Activated CD4-positive, alpha-beta T cell treated with anti-CD3 and anti-CD28 coated beads for 36 hours (primary cell): Measurements from ENCODE around the gene POM121C. TPM values are rescaled to one million over a fixed set of nuclear protein-coding genes. Genes with fewer than 3 reads are reported as not detected.
"Not testable (repeated sequence)": the region's sequence is repeated elsewhere in the genome, so short reads cannot be mapped to it uniquely, and the experiment has no call there.

Experiments
- ATAC-seq: fragments of 200-7000 bp; cut with Tn5 transposase; one replicate; pipeline ENCODE4 v1.10.0; 2021; ENCODE audit warnings: mild to moderate bottlenecking, moderate library complexity
- CTCF ChIA-PET: fragments of 350-600 bp; sonication (Branson Sonifier 250); formaldehyde crosslinking; loops from one replicate; lab custom pipeline; 2021; ENCODE audit warnings: antibody characterized with exemption; lab: Charles Lee
- POLR2A ChIA-PET: fragments of 350-600 bp; sonication (Branson Sonifier 250); formaldehyde crosslinking; loops from one replicate; lab custom pipeline; 2021; ENCODE audit warnings: antibody characterized with exemption, inconsistent platforms; lab: Charles Lee
- DNase-seq: peaks from one replicate; pipeline ENCODE4 v3.0.0-alpha.2; 2020
- H3K27ac Mint-ChIP-seq: one replicate; pipeline ENCODE4 v1.8.0; 2021; ENCODE audit warnings: mixed read lengths
- H3K27me3 Mint-ChIP-seq: one replicate; pipeline ENCODE4 v1.8.0; 2021; ENCODE audit warnings: mixed read lengths
- H3K36me3 Mint-ChIP-seq: one replicate; pipeline ENCODE4 v1.8.0; 2021; ENCODE audit warnings: low read depth, mixed read lengths
- H3K4me1 Mint-ChIP-seq: one replicate; pipeline ENCODE4 v1.8.0; 2021; ENCODE audit warnings: mixed read lengths
- H3K4me3 Mint-ChIP-seq: one replicate; pipeline ENCODE4 v1.8.0; 2021; ENCODE audit warnings: mild to moderate bottlenecking, moderate library complexity, mixed read lengths
- H3K9me3 Mint-ChIP-seq: one replicate; pipeline ENCODE4 v1.8.0; 2021; ENCODE audit warnings: low read depth, mixed read lengths
- intact Hi-C, 2 experiments: fragments of 100-400 bp; cut with DNase I in 1 of 2; cut with micrococcal nuclease in 1 of 2; formaldehyde crosslinking; loops; one replicate each; pipeline versions ENCODE4 v1.14.2 to v1.15.1; 2022 to 2024; cut with DNase I, micrococcal nuclease
- total RNA-seq, 2 experiments: library from RNA; stranded (reverse); gene quantifications; one replicate each; pipeline ENCODE4 v1.2.3, GENCODE V29; 2021

Gene POM121C
- total RNA-seq, result 100 to 1,000 TPM in 1 of 2 experiments, 10 to 100 TPM in 1; 85.7 to 106 TPM

GRCh38 chr7:75485979-75486643 is at the start of gene POM121C:
TSS of gene POM121C (minus strand) at chr7:75486299. CDS start at chr7:75441496, 44,803 bp downstream.
- H3K27me3 Mint-ChIP-seq, POLR2A ChIA-PET, H3K9me3 Mint-ChIP-seq, H3K4me1 Mint-ChIP-seq, CTCF ChIA-PET: not testable (repeated sequence)
- Mint-ChIP-seq H3K36me3 (peaks cover 14% of the 10 kb centered on the region), H3K4me3 (peak within 1 kb of the TSS; percentile 93), H3K27ac (peak within 1 kb of the TSS; percentile 86)
- DNase-seq (peak; percentile 94), ATAC-seq (peak; percentile 100)
- intact Hi-C loops, result loop anchor here in 1 of 2 experiments (2.0 to 10.0 kb wide), 3 partner anchors 43 to 253 kb away; partner anchors contain the start of gene HIP1

- Mint-ChIP-seq H3K27me3 (no peaks in the 10 kb centered on the region), H3K9me3 (no peaks in the 10 kb centered on the region), H3K36me3 (no peaks in the 10 kb centered on the region), H3K4me3 (no peak overlapping the region), H3K27ac (peak overlapping the region; percentile 32), H3K4me1 (peaks cover 8% of the 10 kb centered on the region)
- DNase-seq (no peak), ATAC-seq (peak; percentile 86)
- ChIA-PET CTCF (interaction anchor here (0.5 to 1.0 kb wide), 3 partner anchors 71 to 498 kb away, joined by 3 to 4 read pairs (median 3); no protein-coding TSS in a partner anchor), POLR2A (no interaction called here)
- intact Hi-C loops, result no loop called here
Observed at GRCh38 chr7:75534727-75535307, 48.7 kb upstream of the POM121C start.

GRCh38 chr7:75533926-75534325 is 47.8 kb upstream of the POM121C start:
- Mint-ChIP-seq H3K36me3 (no peaks in the 10 kb centered on the region), H3K4me3 (no peak overlapping the region), H3K9me3 (no peaks in the 10 kb centered on the region), H3K4me1 (peaks cover 8% of the 10 kb centered on the region), H3K27ac (no peak overlapping the region), H3K27me3 (no peaks in the 10 kb centered on the region)
- intact Hi-C loops, result no loop called here
- DNase-seq, result no peak
- ChIA-PET POLR2A (no interaction called here), CTCF (no interaction called here)
- no peak for ATAC-seq

GRCh38 chr7:75532639-75533038 is 46.5 kb upstream of the POM121C start:
- no peak for ATAC-seq
- H3K36me3 Mint-ChIP-seq, result no peaks in the 10 kb centered on the region
- H3K27ac Mint-ChIP-seq, result no peak overlapping the region
- no peaks in the 10 kb centered on the region for H3K9me3 Mint-ChIP-seq
- intact Hi-C loops, result no loop called here
- CTCF ChIA-PET, result no interaction called here
- DNase-seq, result no peak
- no peaks in the 10 kb centered on the region for H3K27me3 Mint-ChIP-seq
- POLR2A ChIA-PET, result no interaction called here
- no peak overlapping the region for H3K4me3 Mint-ChIP-seq
- peaks cover 10% of the 10 kb centered on the region for H3K4me1 Mint-ChIP-seq

- DNase-seq, result no peak
- no peaks in the 10 kb centered on the region for H3K9me3 Mint-ChIP-seq
- CTCF ChIA-PET, result no interaction called here
- H3K4me3 Mint-ChIP-seq, result no peak overlapping the region
- no peaks in the 10 kb centered on the region for H3K27me3 Mint-ChIP-seq
- H3K27ac Mint-ChIP-seq, result no peak overlapping the region
- POLR2A ChIA-PET, result interaction anchor here (0.6 kb wide), 1 partner anchor 240 kb away, joined by 3 read pairs; no protein-coding TSS in a partner anchor
- no peak for ATAC-seq
- H3K36me3 Mint-ChIP-seq, result peaks cover 4% of the 10 kb centered on the region
- intact Hi-C loops, result no loop called here
- peaks cover 18% of the 10 kb centered on the region for H3K4me1 Mint-ChIP-seq
Observed at GRCh38 chr7:75531359-75531821, 45.3 kb upstream of the POM121C start.

- intact Hi-C loops, result loop anchor here (5.0 to 10.0 kb wide), 4 partner anchors 115 to 452 kb away; partner anchors contain the start of genes HIP1 (in 1 of the 2) and RCC1L (in 1 of the 2)
- H3K9me3 Mint-ChIP-seq, POLR2A ChIA-PET, ATAC-seq, H3K27me3 Mint-ChIP-seq: not testable (repeated sequence)
- peaks cover 29% of the 10 kb centered on the region for H3K4me1 Mint-ChIP-seq
- CTCF ChIA-PET, result interaction anchor here (0.8 kb wide), 1 partner anchor 248 kb away, joined by 4 read pairs; no protein-coding TSS in a partner anchor
- H3K4me3 Mint-ChIP-seq, result peak overlapping the region; percentile 96
- peak overlapping the region; percentile 92 for H3K27ac Mint-ChIP-seq
- peak; percentile 35 for DNase-seq
- peaks cover 31% of the 10 kb centered on the region for H3K36me3 Mint-ChIP-seq
Observed at GRCh38 chr7:75527224-75527722, 41.2 kb upstream of the POM121C start.

GRCh38 chr7:75521727-75522126 is 35.6 kb upstream of the POM121C start:
- ATAC-seq, DNase-seq, POLR2A ChIA-PET, H3K27me3 Mint-ChIP-seq, H3K4me3 Mint-ChIP-seq, CTCF ChIA-PET: not testable (repeated sequence)
- intact Hi-C loops, result loop anchor here in 1 of 2 experiments (10.0 kb wide), 2 partner anchors 123 to 447 kb away; partner anchors contain the start of gene RCC1L
- Mint-ChIP-seq H3K9me3 (peaks cover 12% of the 10 kb centered on the region), H3K36me3 (peaks cover 55% of the 10 kb centered on the region), H3K4me1 (peaks cover 29% of the 10 kb centered on the region), H3K27ac (peak overlapping the region; percentile 3)

GRCh38 chr7:75518842-75519241 is 32.7 kb upstream of the POM121C start:
- H3K4me3 Mint-ChIP-seq, POLR2A ChIA-PET, CTCF ChIA-PET, H3K27ac Mint-ChIP-seq, DNase-seq, intact Hi-C loops, H3K27me3 Mint-ChIP-seq, ATAC-seq: not testable (repeated sequence)
- H3K9me3 Mint-ChIP-seq, result peaks cover 12% of the 10 kb centered on the region
- peaks cover 42% of the 10 kb centered on the region for H3K36me3 Mint-ChIP-seq
- peaks cover 14% of the 10 kb centered on the region for H3K4me1 Mint-ChIP-seq

GRCh38 chr7:75509033-75509432 is 22.9 kb upstream of the POM121C start:
- H3K4me3 Mint-ChIP-seq, POLR2A ChIA-PET, H3K9me3 Mint-ChIP-seq, H3K27me3 Mint-ChIP-seq, H3K4me1 Mint-ChIP-seq, intact Hi-C loops, H3K27ac Mint-ChIP-seq, DNase-seq, CTCF ChIA-PET, H3K36me3 Mint-ChIP-seq, ATAC-seq: not testable (repeated sequence)

- DNase-seq, CTCF ChIA-PET, H3K36me3 Mint-ChIP-seq, H3K27ac Mint-ChIP-seq, H3K9me3 Mint-ChIP-seq, H3K27me3 Mint-ChIP-seq, H3K4me1 Mint-ChIP-seq, intact Hi-C loops, ATAC-seq, H3K4me3 Mint-ChIP-seq, POLR2A ChIA-PET: not testable (repeated sequence)
Observed at GRCh38 chr7:75492020-75492419, 5.9 kb upstream of the POM121C start, which contains the start of gene SPDYE5. TSS of gene SPDYE5 (plus strand) at chr7:75492320. CDS start at chr7:75494048, 1,728 bp downstream.

GRCh38 chr7:75485355-75485978 is 632 bp downstream of the POM121C start:
- peak overlapping the region; percentile 86 for H3K27ac Mint-ChIP-seq
- intact Hi-C loops, result loop anchor here in 1 of 2 experiments (10.0 kb wide), 1 partner anchor 159 kb away; no protein-coding TSS in a partner anchor
- peak; percentile 13 for DNase-seq
- peaks cover 14% of the 10 kb centered on the region for H3K36me3 Mint-ChIP-seq
- ATAC-seq, result peak; percentile 4
- H3K27me3 Mint-ChIP-seq, CTCF ChIA-PET, H3K9me3 Mint-ChIP-seq, POLR2A ChIA-PET, H3K4me1 Mint-ChIP-seq: not testable (repeated sequence)
- peak overlapping the region; percentile 93 for H3K4me3 Mint-ChIP-seq
